Heart left ventricle (tissue), 13 donors: ENCODE data around the gene PI3.

Experiments
- CTCF ChIP-seq, 12 donors: fragments of 200-600 bp; sonication (generic) in 4 of 12; IDR thresholded peaks; one replicate each; pipeline versions ENCODE4 v1.5.0 to v1.8.0; 2018 to 2022; ENCODE audit warnings: antibody characterized with exemption in 12 of 12, mild to moderate bottlenecking in 5 of 12
- POLR2A ChIP-seq, 2 donors: fragments of 450-650 bp; IDR thresholded peaks; one replicate each; pipeline ENCODE4 v1.6.1; 2017; ENCODE audit warnings: antibody characterized with exemption in 2 of 2, mild to moderate bottlenecking in 2 of 2, moderate library complexity in 2 of 2
- donor health status: ischemic (EF 13 %, LVEDD 7.1; RV severe dilation, severe dysfunction).
- donor health status: DM: no; HTN: yes; CAD: no.
- donor health status: DM: no; HTN: no; CAD: no.
- donor health status: ischemic (EF 25% LVEDD 6.9; RV normal size, moderate dysfunction).
- donor health status: ischemic (EF 25% LVEDD 5.7; RV mildly dilated, moderate dysfunction).
- donor health status: ischemic (EF 35%, LVEDD 5.7; RV mildly dilated, moderate dysfunction).
- donor health status: nonischemic (EF 11% LVEDD 7.7; RV severe dilation, severe dysfunction).
- donor health status: DM: yes; HTN: yes; CAD: no.
- donor health status: PGD.
- donor health status: ischemic (EF 29% LVEDD 5.4; RV normal size, mild dysfunction).
- donor health status: nonischemic (EF 23%, LVEDD 6.1; RV moderate dilation, normal function).

GRCh38 chr20:45174434-45175364 is at the start of gene PI3:
- TF ChIP-seq CTCF (IDR thresholded peaks at IDR 0.05) (no peak), POLR2A (IDR thresholded peaks at IDR 0.05) (no peak)
